GM19043 (cell line): ENCODE measurements around the gene TRIO.

Experiments
- ATAC-seq: cut with Tn5 transposase; IDR thresholded peaks from one replicate; pipeline ENCODE4 v1.9.1; 2021; ENCODE audit warnings: low read depth; ENCODE audit not compliant: unreplicated experiment

The TRIO gene

GRCh38 chr5:14487897-14488570 lies 344.9 kb downstream of the TRIO start:
- no peak for ATAC-seq

DNA sequence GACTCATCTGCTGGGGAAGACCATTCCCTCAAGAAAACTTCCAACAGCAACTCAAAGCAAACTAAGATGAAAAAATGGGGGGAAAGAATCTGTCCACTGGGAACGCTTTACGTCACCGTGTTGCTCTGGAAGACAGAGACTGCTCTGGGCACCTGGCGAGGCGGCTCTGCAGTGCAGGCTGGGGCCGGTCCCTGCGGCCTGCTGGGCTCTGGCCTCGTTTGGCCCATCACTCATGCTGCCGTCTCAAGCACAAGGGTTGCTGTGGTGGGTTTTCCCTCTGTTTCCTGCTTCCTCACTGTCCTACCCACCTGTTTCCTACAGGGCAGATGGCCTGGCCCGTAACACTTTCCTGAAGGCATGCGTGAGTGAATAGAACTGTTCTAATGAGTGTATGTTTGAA lies 345.6 kb downstream of the TRIO start:
- no peak for ATAC-seq

DNA sequence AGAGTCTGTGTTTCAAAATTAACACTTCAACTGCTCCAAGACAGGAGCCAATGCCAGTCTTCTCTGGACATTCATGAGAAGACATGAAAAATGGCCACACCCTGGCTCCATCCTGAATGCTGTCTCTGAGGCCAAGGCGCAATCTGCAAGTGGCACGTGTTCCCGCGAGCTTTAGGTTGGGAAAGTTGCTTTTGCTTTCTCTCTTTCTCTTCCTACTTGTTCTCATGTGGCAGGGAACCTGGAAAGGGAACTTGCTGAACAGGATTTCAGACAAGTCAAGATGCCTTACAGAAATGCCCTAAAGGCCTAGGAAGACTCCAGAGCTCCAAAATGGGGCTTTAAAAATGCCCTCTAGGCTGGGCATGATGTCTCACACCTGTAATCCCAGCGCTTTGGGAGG lies 346.5 kb downstream of the TRIO start:
- no peak for ATAC-seq

- ATAC-seq = no peak
These were observed 347.2 kb downstream of the TRIO start for GRCh38 chr5:14490309-14490711.

DNA sequence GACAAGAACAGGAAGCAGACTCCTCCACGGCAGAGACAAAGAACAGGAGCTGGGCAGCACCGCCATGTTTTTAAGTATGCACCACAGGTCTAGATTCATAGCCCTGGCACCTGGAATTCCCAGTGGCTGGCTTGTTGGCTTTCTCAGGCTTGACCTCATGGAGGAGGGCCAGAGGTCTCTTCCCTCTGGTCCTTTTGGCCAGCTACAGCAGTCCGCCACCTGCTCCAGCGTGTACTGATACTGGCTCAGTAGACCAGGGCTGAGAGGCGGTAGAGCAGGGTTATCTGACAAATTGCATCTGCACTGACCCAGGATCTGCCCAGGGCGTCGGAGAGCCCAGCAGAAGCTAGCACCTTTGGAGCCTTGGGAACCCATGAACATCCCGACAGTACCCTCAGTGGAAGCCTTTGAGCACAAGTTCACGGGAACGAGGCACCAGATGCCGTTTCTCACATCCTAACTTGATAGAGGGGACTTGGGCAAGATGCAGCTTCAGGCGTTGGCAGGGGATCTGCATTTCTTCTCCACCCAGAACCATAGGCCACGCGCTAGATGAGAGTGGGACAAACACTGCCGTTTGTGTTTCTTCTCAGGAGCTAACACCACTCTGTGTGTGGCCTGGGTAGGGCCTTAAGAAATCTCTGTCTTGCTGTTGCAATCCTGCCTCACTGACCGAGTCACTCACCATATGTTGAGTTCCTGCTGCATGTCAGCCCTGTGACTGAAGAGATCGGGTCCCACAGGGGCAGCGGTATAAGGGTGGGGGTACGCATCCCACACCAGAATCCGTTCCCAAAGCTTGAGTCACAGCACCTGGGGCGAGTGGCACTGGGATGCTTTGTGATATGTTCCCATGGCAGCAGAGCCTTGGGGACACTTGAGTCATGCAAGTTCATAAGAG lies 348.1 kb downstream of the TRIO start:
- no peak for ATAC-seq

GRCh38 chr5:14492331-14492964 lies 349.3 kb downstream of the TRIO start:
- ATAC-seq = no peak

- ATAC-seq = no peak
These were observed 352.2 kb downstream of the TRIO start for GRCh38 chr5:14495301-14495700.

DNA sequence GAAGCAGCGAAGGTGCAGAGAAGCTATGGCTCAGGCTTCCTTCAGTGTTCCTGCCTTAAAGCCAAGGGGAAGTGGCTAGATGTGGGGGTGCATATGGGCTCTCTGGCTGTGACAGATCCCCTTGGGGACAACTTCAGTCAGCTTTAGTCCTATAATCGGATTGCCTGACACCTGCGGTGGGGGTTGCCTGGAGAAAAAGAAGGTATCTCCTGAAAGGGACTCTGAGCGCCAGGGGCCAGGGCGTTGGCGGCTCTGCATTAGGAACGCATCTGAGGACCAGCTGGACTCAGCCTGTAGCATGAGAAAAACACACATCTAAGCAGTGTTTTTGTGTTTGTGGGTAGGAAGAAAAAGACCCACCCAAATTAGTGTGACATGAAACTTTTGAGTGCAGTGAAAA lies 354.2 kb downstream of the TRIO start:
- no peak for ATAC-seq

GRCh38 chr5:14501353-14502293 lies 358.5 kb downstream of the TRIO start:
- ATAC-seq = no peak

- no peak for ATAC-seq
These were observed 359.1 kb downstream of the TRIO start for GRCh38 chr5:14502294-14502690.

- ATAC-seq = no peak
These were observed 360.0 kb downstream of the TRIO start for GRCh38 chr5:14503017-14503680.

GRCh38 chr5:14503681-14504331 lies 360.7 kb downstream of the TRIO start:
- no peak for ATAC-seq

DNA sequence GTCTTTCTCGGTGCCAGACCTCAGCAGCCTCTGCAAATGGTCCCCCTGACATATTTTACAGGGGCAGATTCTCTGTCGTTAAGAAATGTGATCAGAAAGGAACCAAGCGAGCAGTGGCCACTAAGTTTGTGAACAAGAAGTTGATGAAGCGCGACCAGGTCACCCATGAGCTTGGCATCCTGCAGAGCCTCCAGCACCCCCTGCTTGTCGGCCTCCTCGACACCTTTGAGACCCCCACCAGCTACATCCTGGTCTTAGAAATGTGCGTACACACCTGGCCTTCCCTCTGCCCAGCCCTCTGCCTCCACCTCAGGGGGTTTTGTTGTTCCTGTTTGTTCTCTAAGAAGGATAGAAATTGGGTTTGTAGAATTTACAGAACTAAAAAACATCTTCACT lies 361.2 kb downstream of the TRIO start:
- no peak for ATAC-seq

- no peak for ATAC-seq
These were observed 361.7 kb downstream of the TRIO start for GRCh38 chr5:14504816-14505215.

DNA sequence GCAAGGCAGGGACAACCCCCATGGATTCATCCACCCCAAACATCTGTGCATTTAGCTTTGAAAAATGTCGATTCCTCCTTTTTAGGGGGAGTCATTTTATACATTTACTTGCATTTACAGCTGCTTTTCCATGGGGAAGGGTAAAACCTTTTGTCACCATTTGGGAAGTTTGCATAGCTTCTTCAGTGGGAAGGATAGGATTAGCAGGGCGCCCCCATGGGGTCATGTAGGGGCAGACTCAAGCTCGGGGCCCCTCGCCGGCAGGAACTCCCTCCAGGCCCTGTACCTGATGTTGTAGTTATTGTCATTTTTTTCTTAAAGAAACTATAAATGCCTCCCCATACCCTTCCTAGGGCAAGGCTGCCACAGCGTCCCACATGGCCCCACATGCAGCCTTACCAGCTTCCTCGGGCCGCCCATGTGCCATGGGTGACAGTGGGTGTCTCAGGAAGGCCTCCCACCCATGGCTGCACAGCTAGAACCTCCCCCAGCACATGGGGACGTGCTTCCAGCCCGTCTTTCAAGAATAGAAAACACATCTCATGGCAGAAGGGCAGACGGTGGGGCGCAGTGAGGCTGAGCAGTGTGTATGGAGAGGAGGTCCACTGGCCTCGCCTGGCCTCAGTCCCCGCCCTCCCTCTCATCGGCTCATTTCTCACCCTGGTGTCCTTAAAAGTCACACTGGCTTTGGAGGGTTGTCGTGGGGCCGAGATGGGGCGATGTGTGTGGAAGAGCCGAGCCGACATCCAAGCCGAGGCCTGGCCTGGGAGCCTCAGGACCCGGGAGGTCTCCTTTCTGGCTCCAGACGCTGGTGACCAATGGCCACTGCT lies 362.4 kb downstream of the TRIO start:
- ATAC-seq = no peak

DNA sequence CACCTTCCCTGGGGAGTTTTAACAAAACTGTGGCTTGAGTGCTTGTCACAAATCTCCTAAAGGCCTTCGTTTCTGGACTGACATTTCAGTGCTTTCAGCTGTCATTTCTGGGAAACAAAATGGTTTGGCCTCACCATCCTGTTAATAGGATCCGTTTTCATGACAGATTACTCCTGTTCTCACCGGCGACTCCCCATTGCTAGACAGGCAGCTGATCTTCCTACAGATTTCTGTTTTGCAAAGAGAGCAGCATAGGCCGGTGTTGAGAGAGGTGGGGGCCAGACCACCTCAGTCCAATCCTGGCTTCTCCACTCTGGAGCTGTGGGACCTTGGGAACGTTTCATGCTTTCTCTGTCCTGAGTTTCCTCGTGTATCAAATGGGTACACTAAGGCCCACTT lies 363.0 kb downstream of the TRIO start:
- no peak for ATAC-seq

- no peak for ATAC-seq
These were observed 363.5 kb downstream of the TRIO start for GRCh38 chr5:14506661-14507060.

DNA sequence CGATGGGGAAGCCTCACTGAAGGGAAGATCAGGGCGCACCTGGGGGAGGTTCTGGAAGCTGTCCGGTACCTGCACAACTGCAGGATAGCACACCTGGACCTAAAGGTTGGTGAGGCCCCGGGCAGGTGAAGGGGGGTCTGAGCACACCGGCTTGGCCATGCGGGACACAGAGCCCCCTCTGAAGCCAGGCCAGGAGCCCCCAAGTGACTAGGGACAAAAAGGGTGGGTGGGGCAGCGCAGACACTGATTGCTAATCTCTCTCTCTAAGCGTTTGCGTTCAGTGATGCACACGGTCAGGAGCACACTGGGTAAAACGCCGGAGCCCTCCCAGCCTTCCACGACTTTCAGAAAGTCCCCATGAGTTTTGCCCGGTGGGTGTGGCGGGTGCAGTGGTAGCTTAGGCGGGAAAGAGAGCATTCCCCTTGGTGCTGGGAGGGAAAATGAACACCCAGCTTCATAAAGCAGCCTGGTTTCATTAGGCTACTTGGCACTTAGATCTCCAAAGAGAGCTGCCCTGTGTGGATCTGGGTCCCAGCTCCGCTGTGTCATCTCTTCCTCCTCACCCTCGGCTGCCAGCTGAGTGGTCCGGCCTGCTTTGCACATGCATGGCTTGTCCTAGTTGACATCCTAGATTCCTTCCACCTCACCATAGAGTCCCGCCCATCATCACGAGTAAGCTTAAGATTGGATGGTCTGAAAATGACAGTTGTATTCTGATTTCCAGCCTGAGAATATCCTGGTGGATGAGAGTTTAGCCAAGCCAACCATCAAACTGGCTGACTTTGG lies 364.2 kb downstream of the TRIO start:
- ATAC-seq = no peak
